HG03060 (cell line): Measurements from ENCODE around the gene AKAIN1.

Source experiments
- ATAC-seq: cut with Tn5 transposase; IDR thresholded peaks from one replicate; pipeline ENCODE4 v1.9.1; 2021; ENCODE audit warnings: low read depth, moderate number of reproducible peaks; ENCODE audit not compliant: unreplicated experiment

Gene AKAIN1

DNA sequence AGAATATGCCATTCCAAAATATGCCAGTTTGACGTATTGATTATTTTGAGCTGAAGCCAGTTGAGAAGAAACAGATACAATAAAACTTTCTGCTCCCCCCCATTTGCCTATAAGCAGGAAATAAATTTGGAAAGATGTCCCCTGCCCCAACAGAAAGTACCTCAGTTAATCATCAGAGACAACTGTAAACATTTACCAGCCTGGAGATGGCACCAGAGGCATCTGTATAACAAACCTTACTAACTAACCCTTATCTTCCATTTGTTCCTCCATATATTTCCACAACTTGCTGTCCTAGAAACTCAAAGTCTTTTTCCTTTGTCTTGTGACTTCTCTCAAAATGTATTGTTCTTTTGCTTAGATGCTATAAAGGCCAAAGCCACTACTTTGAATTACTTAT lies 93.8 kb downstream of the AKAIN1 start:
- ATAC-seq = no peak

DNA sequence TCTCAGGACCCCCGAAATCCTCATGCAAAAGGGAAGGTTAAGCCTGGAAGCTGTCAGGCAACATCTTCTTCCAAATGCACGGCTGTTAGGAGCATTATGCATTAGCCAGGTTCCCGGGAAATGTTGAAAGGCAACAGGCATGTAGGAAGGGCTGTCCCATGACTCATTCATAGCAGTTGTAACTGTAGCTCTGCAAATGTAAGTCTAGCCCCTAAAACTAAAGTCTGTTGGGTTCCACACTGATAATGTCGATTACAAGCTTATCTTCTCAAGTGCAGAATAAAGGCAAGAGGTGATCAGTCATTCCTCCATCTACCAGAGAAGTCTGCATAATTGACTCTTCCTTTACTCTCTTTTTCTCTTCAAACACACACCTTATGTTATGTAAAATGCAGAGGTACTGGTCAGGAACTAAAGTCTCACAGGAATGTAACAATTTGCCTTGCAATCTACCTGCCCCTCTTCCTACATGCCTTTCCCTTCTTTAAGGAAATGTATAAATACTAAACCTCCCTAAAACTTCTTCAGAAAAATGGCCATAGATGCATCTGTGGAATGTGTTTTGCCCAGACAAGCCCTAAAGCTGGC lies 99.8 kb downstream of the AKAIN1 start:
- no peak for ATAC-seq

DNA sequence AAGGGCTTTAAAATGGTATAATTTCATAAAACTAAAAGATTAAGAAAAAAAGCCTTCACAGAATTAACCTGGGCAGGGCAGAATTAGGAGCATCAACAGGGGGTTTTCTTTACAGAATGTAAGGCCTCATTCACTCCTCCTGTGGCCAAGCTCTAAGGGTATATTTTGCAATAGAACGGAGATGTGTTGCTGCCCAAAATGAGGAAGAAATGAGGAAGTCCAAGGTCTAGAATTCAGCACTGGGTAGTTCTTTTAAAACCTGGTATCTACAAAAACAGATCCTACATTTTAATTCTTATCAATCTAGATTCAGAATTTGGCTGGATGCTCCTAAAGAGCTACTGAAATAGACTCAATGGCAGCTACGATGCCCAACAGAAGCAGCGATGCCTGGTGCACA lies 101.8 kb downstream of the AKAIN1 start:
- ATAC-seq = no peak

DNA sequence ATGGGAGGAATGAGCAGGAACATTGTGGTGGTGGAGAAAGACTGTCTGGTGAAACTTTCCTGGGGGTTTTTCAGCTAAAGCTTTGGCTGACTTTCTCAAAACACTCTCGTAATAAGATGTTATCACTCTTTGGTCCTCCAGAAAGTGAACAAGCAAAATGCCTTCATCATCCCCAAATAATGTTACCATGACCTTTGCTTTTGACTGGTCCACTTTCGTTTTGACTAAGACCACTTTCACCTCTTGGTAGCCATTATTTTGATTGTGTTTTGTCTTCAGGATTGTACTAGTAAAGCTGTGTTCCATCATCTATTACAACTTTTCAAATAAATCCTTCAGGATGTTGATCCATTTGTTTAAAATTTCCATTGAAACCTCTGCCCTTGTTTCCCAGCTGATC lies 103.2 kb downstream of the AKAIN1 start:
- ATAC-seq = no peak
